ENCODE measurements around the gene TBC1D7.

- no peak for TF ChIP-seq ZNF174 (tag by site-specific recombination; IDR thresholded peaks at IDR 0.05)
- TF ChIP-seq, protein P1, sequence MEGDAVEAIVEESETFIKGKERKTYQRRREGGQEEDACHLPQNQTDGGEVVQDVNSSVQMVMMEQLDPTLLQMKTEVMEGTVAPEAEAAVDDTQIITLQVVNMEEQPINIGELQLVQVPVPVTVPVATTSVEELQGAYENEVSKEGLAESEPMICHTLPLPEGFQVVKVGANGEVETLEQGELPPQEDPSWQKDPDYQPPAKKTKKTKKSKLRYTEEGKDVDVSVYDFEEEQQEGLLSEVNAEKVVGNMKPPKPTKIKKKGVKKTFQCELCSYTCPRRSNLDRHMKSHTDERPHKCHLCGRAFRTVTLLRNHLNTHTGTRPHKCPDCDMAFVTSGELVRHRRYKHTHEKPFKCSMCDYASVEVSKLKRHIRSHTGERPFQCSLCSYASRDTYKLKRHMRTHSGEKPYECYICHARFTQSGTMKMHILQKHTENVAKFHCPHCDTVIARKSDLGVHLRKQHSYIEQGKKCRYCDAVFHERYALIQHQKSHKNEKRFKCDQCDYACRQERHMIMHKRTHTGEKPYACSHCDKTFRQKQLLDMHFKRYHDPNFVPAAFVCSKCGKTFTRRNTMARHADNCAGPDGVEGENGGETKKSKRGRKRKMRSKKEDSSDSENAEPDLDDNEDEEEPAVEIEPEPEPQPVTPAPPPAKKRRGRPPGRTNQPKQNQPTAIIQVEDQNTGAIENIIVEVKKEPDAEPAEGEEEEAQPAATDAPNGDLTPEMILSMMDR (tag by site-specific recombination; IDR thresholded peaks at IDR 0.05), result no peak
- no peak for TF ChIP-seq ZNF549 (tag by site-specific recombination; IDR thresholded peaks at IDR 0.05)
- TF ChIP-seq ZBTB21 (tag by site-specific recombination; IDR thresholded peaks at IDR 0.05), result no peak
- TF ChIP-seq ZNF555 (tag by site-specific recombination; conservative IDR thresholded peaks at IDR 0.05), result no peak
- no peak for TF ChIP-seq SP2 (tag by site-specific recombination; IDR thresholded peaks at IDR 0.05)
Measured at GRCh38 chr6:13332349-13332706, 4.0 kb upstream of the TBC1D7 start.

All from HEK293 (cell line).